ENCODE measurements around the gene CRKL. TPM values are rescaled to one million over a fixed set of nuclear protein-coding genes. Genes with fewer than 3 reads are reported as not detected.

Gene CRKL
- total RNA-seq, 1 experiment from 2014 or later: 87.7 TPM

GRCh38 chr22:20959578-20960461 is 42.6 kb downstream of the CRKL start:
- H3K27ac ChIP-seq (ENCODE audit: low read depth, low read length): no peak overlapping the region
- H3K9me3 ChIP-seq (ENCODE audit: control insufficient read depth in 1 of 2, insufficient read depth in 1 of 2, low read depth in 1 of 2, low read length in 2 of 2): no peaks in the 10 kb centered on the region
- DNase-seq (ENCODE audit: low read depth, low spot score): no peak
- peaks cover 15 to 38% of the 10 kb centered on the region in 2 experiments for H3K4me1 ChIP-seq (ENCODE audit: control insufficient read depth in 1 of 2, insufficient read depth in 2 of 2, low read length in 2 of 2)
- POLR2A ChIA-PET: interaction anchor here (0.5 to 1.4 kb wide), 2 partner anchors 22 to 126 kb away, joined by 4 to 5 read pairs; partner anchors contain the start of gene LZTR1
- H2AFZ ChIP-seq (ENCODE audit: low read depth, low read length, poor library complexity, severe bottlenecking): no peak overlapping the region
- CTCF ChIA-PET: interaction anchor here (0.7 to 1.3 kb wide), 3 partner anchors 10 to 74 kb away, joined by 3 to 4 read pairs (median 3); partner anchors contain the start of gene LZTR1
- no peak overlapping the region for H3K4me2 ChIP-seq (ENCODE audit: low read length)
- no peaks in the 10 kb centered on the region for H3K36me3 ChIP-seq (ENCODE audit: control insufficient read depth in 1 of 2, insufficient read depth in 2 of 2, low read length in 2 of 2)
- H4K20me1 ChIP-seq (ENCODE audit: insufficient read depth): no peaks in the 10 kb centered on the region
- RAD21 ChIA-PET (ENCODE audit: low non-redundant PET in 1 of 2, low total read pairs in 2 of 2, uncharacterized antibody in 2 of 2, unreplicated experiment in 2 of 2): interaction anchor here in 1 of 2 experiments (1.2 kb wide), 1 partner anchor 74 kb away, joined by 3 read pairs; no protein-coding TSS in a partner anchor
- H3K9ac ChIP-seq (ENCODE audit: low read length): no peak overlapping the region
- intact Hi-C loops (cut with micrococcal nuclease): loop anchor here (5.0 kb wide), 1 partner anchor 43 kb away; the partner anchor contains the start of gene CRKL
- H3K4me3 ChIP-seq (replicated peaks in 1 of 2; ENCODE audit: low read depth in 1 of 2, low read length in 2 of 2): no peak overlapping the region
- H3K9me2 ChIP-seq (ENCODE audit: insufficient read depth): no peaks in the 10 kb centered on the region
- ATAC-seq: no peak
- H3K27me3 ChIP-seq (ENCODE audit: insufficient read depth, low read length): no peaks in the 10 kb centered on the region
- peaks cover 4% of the 10 kb centered on the region; the same call in 1 of the 2 replicates for H3K79me2 ChIP-seq (ENCODE audit: insufficient read depth, low read length)
- no TSS peak for BruUV-seq (replicated peaks)
- no peak for TF ChIP-seq EZH2phosphoT487 (IDR thresholded peaks at IDR 0.05; ENCODE audit: borderline replicate concordance)
- no peak for TF ChIP-seq CEBPB (IDR thresholded peaks at IDR 0.05; ENCODE audit: low read depth)
- no peak for TF ChIP-seq SP1 (IDR thresholded peaks at IDR 0.05; ENCODE audit: low read depth)
- no peak for TF ChIP-seq CBX3 (IDR thresholded peaks at IDR 0.05; ENCODE audit: low read depth)
- TF ChIP-seq YY1 (IDR thresholded peaks at IDR 0.05; ENCODE audit: extremely low read depth, insufficient replicate concordance, low read depth, low read length): no peak
- no peak for TF ChIP-seq EGR1 (IDR thresholded peaks at IDR 0.05; ENCODE audit: low read depth)
- no peak for TF ChIP-seq EZH2 (IDR thresholded peaks at IDR 0.05)
- no peak for TF ChIP-seq FOSL1 (IDR thresholded peaks at IDR 0.05; ENCODE audit: low read depth)
- TF ChIP-seq REST (IDR thresholded peaks at IDR 0.05; ENCODE audit: low read depth): no peak
- no peak for TF ChIP-seq CTCF (IDR thresholded peaks at IDR 0.05 in 2 of 3, conservative IDR thresholded peaks at IDR 0.05 in 1 of 3; ENCODE audit: borderline replicate concordance in 1 of 3, insufficient read depth in 1 of 3, low read depth in 2 of 3, low read length in 2 of 3)
- no peak for TF ChIP-seq POLR2AphosphoS5 (IDR thresholded peaks at IDR 0.05; ENCODE audit: low read depth, low read length)
- no peak for TF ChIP-seq ELF1 (IDR thresholded peaks at IDR 0.05; ENCODE audit: borderline replicate concordance, low read depth)
- no peak for TF ChIP-seq ZBTB33 (IDR thresholded peaks at IDR 0.05; ENCODE audit: extremely low read depth, insufficient replicate concordance, low read length)
- no peak for TF ChIP-seq RAD21 (IDR thresholded peaks at IDR 0.05; ENCODE audit: low read depth)
- TF ChIP-seq JUND (IDR thresholded peaks at IDR 0.05): no peak
- no peak for TF ChIP-seq ZFX (IDR thresholded peaks at IDR 0.05)
- no peak for TF ChIP-seq SRF (IDR thresholded peaks at IDR 0.05; ENCODE audit: low read depth)
- TF ChIP-seq ZNF274 (IDR thresholded peaks at IDR 0.05; ENCODE audit: low read depth, low read length): no peak
- TF ChIP-seq POLR2A (IDR thresholded peaks at IDR 0.05; ENCODE audit: borderline replicate concordance, extremely low read depth, insufficient read depth, insufficient read length): no peak

All from HCT116 (cell line).